Forelimb muscle (tissue), 1 donor: ENCODE data around the gene PRDX5. TPM values are rescaled to one million over a fixed set of nuclear protein-coding genes. Genes with fewer than 3 reads are reported as not detected.

Experiments
- DNase-seq: peaks from one replicate; pipeline ENCODE4 v3.0.0-alpha.2; 2013; ENCODE audit warnings: low read depth
- polyA plus RNA-seq: library from polyadenylated mRNA; unstranded; fragments of 120-200 nt; gene quantifications from one replicate; pipeline ENCODE4 v1.2.1, GENCODE V29; 2013; ENCODE audit not compliant: insufficient read length

PRDX5 gene
- 133 TPM for polyA plus RNA-seq

DNA sequence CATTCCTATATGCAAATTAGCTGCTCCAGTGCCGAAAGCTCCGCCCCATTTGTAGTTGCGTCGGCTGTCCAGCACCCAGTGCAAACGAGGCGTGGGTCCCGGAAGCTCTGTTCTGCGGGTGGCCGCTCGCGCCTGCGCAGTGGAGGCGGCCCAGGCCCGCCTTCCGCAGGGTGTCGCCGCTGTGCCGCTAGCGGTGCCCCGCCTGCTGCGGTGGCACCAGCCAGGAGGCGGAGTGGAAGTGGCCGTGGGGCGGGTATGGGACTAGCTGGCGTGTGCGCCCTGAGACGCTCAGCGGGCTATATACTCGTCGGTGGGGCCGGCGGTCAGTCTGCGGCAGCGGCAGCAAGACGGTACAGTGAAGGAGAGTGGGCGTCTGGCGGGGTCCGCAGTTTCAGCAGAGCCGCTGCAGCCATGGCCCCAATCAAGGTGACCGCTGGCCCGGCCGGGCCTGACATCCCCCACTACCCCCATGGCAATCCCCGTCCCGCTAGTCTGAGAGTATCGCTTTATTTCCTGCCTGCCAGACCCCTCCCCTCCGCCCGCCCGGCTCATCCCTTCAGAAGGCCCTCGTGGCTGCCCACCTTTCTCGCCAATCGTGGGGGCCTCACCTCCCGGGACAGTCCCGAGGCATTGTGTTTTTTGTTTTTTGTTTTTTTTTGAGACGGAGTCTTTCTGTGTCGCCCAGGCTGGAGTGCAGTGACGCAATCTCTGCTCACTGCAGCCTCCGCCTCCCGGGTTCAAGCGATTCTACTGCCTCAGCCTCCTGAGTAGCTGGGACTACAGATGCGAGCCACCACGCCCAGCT, at the start of gene PRDX5:
TSS of gene PRDX5 (plus strand) at position 161 of the 805 bp plus-strand sequence. CDS start at position 256, 95 bp downstream.
- DNase-seq, result peak; percentile 96

DNA sequence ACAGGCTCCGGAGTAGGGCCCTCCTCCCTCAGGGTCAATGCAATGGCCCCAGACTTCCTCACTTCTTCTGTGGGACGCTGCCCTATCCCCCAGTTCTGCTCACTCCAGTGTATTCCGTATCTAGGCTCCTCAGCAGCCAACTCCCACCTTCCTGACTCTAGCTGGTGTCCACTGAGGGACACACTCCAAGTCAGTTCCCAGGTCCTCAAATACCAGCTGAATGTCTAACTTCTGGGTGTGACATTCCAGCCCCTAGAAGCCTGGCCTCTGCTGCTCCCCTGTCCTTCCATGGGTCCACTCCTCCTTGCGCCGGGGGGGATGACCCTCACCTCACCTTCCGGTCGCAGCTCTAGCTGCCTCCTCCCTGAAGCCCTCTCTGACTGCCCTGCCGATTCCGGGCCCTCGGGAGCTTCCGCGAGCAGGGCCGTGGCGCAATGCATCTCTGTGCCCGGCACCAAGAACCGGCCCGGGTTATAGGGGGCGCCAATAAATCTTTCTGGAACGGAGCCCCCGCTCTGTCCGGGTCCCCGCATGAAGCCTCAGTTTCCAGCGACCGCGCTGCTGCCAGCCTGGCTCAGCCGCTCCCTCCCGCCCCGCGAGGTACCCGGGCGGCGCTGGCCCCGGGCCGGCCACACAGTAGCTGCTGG, 48.9 kb upstream of the PRDX5 start:
- no peak for DNase-seq

DNA sequence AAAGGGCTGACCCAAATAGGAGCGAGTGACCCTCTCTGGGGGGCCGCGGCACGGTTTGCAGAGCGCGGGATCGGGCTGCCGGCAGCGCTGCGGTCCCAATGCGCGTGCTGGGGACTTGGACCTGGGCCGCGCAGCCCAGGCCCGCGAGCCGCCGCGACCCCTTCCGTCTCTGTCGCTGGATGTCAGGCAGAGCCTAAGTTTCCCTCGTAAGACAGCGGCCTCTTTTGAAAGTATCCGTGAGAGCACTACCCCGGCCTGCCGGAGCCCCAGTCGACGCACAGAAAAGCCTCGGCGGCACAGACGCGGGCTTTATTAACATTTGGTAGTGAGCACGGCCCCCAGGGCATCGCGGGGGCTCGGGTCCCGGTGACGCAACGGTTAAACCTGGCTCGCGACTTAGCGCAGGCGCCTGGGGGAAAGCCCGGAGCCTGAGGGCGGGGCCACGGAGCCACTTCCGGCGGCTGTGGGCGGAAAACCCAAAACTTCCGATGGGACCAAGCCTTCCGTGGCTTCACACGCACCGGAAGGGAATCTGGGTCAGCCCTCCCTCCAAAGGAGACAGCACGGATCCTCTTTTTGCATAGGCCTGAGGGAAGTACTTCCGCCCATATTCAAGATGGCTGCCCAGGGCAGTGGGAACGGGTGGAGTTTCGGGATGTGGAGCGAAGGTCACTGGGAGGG, 48.2 kb upstream of the PRDX5 start:
- peak; percentile 99 for DNase-seq

DNA sequence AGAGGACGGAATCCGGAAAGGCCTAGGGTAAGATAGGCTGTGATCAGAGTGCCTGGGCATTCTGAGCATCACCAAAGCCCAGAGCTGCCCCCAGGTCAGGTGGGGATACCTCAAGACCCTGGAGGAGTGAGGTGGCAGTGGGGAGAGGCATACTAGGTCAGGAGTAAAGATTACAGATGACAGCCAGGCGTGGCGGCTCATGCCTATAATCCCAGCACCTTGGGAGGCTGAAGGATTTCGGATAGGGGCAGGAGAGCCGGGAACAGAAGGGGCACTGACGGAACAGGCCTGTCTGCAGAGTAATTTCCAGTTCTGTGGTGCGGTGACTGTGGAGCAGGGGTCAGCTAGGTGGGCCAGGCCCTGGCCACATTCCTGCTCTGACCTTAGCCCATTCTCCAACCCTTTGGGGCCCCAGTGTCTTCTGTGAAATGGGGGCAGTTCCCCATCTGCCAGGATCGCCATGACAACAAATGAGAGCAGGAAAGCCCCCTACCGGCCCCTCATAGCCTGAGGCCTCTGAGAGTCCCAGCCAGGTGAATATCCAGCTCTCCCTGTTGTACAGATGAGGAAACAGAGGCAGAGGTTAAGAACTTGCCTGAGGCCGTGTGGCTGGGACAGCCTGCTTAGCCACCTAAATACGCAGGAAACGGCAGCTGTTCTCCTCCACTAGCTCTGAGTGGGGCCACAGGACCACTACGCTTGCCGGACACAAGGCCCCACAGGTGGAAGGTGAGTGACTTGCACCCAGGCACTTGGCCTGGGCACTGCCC, 42.7 kb upstream of the PRDX5 start:
- DNase-seq, result no peak

DNA sequence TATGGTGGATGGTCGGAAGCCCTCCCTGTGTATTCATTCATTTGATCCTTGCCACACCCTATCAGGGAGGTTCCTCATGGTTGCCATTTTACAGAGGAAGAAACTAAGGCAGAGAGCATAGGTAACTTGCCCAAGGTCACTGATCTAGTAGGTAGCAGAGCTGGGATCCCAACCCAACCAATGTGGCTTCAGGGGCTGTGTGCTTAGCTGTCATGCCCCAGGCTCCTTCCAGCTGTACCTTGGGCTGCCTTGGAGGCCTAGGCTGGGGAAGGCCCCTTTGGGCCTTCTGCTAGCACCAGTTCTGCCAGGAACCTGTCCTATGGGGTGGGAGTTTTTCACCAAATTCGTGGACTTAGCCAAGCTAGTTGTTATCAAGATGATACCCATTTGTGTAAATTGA, 42.1 kb upstream of the PRDX5 start:
- no peak for DNase-seq

DNA sequence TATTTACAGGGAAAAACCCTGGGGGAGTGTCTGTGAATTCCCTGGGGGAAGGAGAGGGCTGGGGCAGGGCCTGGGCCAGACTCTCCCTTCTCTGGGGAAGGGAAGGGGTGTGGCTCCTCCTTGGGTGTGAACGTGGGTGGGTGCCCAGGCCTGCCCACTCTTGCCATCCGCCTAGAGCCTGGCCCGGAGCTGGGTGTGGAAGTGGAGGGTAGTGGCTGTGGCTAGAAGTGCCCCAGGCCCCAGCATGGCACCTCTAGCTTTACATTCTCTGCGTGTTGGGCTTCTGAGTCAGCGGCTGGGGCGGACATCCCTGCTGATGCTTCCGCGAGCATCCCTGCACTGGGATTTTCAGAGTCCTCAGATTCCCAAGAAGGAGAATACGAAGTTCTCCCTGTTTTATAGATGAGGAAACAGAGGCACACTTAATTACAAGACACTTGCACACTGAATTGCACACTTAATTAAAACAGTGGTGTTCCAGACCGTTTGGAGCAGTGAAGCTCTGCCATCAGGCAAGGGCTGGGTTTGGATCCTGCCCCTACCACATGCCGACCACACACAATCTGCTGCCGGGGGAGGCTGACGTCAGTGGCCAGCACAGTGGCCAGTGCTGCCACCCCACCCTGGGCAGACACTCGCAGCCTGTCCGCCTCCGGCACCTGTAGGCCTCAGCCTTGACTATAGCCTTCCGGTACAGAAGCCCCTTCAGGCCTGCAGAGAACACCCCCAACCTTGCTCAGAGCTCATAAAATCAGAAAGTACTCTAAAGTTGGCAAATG, 41.1 kb upstream of the PRDX5 start:
- no peak for DNase-seq

DNA sequence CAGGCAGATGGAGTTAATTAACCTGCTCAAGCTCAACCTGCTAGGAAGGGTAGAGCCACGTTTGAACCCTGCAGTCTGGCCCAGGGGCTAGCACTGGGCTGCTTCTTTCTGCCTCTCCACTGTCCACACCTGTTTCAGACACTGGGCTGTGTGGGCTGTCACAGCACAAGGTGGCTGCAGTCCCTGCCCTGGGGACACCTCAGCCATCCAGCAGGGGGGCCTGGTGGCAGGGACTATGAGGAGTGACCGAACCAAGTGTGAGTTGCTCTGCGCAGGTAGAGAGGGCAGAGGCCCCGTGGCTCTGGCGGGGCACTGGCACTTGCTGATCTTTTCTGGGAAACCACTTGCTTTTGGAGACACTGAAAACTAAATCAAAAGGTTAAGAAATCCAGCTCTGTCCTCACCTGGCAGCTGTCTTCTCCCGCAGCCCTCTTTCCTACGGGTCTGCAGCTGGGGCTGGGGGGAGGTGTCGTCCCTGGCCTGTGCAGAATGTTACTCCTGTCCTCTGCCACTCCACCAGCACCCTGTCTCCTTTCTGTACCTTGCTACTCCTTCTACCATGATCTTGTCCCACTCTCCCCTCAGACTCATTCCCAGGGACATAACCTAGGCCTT, 39.2 kb upstream of the PRDX5 start:
- no peak for DNase-seq

DNA sequence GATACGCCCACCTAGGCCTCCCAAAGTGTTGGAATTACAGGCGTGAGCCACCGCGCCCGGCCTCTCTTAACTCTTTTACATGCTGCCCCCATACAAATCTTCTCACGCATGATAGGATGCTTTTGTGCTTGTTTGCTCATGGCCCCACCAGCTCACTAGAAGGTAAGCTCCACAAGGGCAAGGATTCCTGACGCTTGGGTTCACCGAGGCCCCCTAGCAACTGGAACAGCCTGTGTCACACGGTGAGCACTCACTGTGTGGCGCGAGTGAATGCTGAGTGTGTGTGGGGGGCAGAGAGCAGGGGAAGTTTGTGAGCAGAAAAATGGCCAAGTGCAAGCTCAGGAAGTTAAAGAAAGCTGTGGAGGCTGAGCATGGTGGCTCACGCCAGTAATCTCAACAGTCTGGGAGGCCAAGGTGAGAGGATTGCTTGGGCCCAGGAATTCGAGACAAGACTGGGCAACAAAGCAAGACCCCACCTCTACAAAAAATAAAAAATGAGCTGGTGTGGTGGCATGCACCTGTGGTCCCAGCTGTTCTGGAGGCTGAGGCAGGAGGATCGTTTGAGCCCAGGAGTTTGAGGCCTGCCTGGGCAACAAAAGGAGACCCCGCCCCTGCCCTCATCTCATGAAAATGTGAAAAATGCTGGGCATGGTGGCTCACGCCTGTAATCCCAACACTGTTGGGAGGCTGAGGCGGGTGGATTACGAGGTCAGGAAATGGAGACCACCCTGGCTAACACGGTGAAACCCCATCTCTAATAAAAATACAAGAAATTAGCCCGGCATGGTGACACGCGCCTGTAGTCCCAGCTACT, 35.8 kb upstream of the PRDX5 start:
- no peak for DNase-seq

DNA sequence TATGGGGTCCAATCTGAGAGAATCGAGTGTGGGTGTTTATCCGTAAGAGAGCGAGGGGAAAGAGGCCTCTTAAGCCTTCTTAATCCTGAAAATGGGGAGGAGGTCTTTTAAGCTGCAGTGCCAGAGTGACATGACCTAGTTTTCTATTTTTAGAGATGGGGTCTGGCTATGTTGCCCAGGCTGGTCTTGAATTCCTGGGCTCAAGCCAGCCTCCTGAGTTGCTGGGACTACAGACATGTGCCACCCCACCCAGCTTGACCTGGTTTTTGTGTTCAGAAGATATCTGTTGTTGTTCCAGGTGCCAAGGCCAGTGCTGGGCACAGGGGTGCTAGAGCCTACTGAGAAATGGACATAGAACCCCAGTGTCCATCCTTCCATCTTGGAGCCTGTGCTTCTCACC, 34.8 kb upstream of the PRDX5 start:
- no peak for DNase-seq

DNA sequence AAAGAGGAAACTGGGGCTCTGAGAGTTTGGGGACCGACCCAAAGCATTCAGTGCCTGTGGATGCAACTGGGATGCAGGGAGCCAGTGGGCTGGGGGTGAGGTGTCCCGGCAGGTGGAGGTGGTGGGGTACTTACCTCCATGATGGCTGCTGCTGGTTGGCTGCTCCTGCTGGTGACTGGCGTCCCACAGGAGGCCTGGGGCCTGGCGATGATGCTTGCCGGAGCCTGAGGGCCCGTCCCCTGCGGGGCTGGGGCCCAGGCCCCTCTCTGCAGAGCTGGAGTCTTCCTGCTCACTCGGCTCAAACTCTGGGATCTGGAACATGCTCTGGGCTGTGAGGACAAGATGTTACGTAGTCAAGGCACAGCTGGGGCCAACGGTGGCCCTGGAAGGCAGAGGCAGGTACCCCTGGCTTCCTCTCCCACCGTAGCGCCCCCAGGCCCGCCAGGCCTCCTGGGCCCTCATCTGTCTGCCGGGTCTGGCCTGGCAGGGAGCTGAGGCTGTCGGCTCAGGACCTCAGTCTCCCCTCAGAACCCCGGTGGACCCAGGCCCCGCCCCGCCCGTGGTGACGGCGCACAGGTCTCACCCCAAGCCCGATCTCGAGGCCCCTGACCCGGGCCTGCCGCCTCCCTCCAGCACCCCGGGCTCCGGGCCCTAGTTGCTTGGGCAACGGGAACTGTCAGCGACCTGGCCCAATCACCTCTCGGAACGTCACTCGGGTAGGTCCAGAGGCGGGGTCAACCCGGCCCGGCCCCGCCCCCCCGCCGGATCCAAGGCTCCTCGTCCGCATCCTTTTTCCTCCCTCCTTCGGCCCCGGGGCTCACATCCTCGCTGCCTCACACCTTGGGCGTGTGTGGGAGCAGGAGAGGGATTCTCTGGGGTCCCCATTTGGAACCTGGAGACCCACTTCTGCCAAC, 33.6 kb upstream of the PRDX5 start, which contains the start of gene BAD:
TSS of gene BAD (minus strand) at position 618 of the 914 bp plus-strand sequence. CDS start at position 321, 297 bp downstream.
- DNase-seq, result no peak

DNA sequence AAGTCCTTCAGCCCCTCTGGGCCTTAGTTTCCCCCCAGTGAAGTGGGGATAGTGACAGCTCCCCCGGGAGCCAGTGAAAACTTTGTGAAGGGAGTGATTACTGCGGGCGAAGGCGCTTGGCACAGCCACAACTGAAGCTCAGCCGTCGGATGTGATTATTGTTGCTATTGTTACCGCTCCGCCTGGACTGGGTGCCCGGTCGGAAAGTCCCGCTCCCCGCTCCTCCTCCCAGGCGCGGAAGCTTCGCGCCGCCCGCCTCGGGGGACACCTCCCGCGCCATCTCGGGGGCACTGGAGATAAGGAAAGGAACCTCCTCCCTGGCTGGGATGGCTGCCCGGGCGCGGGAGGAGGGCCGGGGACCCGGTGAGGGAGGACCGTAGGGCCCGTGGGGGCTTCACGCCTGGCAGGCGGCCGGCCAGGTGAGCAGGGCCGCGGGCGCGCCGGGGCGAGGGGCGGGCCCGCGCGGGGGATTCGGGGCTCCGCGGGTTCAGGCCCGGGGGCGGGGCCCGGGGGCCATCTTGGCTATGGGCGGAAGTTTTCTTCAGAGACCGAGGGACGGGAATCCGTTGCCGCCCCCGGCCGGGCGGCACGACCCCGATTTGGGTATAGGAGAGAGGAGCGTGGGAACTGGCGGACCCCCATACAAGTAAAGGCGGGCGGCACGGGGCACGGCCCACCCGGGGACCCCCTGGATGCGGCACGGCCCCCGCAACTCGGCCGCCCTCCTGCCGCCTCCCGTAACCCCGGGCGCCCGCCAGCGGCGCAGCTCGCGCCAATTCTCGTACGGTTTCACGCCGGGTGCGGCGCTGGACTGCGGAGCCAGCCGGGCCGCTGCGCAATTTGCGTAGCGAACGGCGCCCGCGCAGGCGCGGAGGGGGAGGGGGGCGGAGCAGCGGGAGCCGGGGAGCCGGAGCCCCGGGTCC, 32.7 kb upstream of the PRDX5 start, which contains the start of gene GPR137:
TSS of gene GPR137 (plus strand) at position 887 of the 923 bp plus-strand sequence. CDS start 677 bp downstream, outside the sequence.
- DNase-seq, result no peak

DNA sequence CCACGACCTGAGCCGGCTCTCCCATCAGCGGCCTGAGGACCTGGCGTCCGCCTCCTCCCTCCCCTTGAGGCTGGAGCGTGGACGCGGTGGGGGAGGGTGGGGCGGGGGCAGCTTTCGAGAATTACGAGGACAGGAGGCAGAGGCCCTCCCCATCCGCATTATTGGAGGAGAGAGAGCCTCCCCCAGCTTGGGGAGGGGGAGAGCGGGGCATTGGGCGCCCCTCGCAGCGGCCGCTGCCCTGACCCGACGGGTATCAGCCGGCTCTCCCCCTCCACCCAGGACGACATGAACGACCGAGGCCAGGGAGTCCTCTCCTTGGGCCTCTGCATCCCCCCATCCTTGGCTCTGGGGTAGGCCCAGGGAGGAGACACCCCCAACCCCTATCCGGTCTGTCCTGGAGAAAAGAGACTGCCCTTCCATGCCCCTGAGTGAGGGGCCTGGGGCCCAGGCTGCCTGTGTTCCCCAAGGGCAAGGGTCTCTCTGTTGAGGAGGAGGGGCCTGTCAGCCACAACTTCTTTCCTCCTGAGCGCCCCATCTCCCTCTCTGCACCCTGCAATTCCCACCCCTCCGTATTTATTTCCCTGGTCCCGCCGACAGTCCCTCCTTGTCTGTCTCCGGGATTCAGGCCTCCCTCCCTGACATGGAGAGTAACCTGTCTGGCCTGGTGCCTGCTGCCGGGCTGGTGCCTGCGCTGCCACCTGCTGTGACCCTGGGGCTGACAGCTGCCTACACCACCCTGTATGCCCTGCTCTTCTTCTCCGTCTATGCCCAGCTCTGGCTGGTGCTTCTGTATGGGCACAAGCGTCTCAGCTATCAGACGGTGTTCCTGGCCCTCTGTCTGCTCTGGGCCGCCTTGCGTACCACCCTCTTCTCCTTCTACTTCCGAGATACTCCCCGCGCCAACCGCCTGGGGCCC, 31.8 kb upstream of the PRDX5 start:
- DNase-seq, result no peak

DNA sequence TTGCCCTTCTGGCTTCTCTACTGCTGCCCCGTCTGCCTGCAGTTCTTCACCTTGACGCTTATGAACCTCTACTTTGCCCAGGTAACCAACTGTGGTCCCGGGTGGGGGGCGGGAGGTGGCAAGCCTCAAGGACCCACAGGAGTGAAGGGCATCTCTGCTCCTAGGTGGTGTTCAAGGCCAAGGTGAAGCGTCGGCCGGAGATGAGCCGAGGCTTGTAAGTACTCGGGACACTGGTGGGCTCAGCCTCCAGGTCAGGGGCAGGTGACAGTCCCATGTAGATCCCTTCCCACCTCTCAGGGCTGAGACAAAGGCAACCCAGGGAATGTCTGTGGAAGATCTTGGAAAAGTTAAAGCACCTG, 31.1 kb upstream of the PRDX5 start:
- DNase-seq, result no peak

DNA sequence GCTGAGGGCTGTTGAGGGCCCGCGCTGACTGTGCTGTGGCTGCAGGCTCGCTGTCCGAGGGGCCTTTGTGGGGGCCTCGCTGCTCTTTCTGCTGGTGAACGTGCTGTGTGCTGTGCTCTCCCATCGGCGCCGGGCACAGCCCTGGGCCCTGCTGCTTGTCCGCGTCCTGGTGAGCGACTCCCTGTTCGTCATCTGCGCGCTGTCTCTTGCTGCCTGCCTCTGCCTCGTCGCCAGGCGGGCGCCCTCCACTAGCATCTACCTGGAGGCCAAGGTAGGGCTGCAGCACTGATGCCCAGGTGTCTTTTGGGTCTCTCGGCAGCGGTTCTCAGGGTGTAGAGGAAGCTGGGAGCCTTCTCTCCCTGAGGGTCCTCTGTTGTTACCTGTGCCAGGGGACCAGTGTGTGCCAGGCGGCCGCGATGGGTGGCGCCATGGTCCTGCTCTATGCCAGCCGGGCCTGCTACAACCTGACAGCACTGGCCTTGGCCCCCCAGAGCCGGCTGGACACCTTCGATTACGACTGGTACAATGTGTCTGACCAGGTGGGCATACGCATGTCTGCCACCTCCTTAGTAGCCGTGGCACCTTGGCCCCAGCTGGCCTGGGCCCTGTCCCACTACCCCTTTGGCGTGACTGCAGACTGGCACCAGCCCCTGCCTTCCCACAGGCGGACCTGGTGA, 30.1 kb upstream of the PRDX5 start:
- no peak for DNase-seq

DNA sequence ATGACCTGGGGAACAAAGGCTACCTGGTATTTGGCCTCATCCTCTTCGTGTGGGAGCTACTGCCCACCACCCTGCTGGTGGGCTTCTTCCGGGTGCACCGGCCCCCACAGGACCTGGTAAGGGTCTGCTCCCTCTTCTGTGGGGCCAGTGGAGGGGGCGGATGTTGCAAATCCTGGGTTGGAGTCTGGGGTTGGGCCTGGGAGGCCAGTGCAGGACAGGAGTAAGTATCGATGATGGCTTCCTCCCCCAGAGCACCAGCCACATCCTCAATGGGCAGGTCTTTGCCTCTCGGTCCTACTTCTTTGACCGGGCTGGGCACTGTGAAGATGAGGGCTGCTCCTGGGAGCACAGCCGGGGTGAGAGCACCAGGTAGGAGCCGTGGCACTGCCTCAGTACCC, 29.6 kb upstream of the PRDX5 start:
- DNase-seq, result no peak
